Smooth muscle cell of the brain vasculature (primary cell): ENCODE results near the gene USP1.

Source experiments
- DNase-seq: peaks from one replicate; pipeline ENCODE4 v3.0.0-alpha.2; 2012; ENCODE audit warnings: low read depth, low spot score

Gene USP1

DNA sequence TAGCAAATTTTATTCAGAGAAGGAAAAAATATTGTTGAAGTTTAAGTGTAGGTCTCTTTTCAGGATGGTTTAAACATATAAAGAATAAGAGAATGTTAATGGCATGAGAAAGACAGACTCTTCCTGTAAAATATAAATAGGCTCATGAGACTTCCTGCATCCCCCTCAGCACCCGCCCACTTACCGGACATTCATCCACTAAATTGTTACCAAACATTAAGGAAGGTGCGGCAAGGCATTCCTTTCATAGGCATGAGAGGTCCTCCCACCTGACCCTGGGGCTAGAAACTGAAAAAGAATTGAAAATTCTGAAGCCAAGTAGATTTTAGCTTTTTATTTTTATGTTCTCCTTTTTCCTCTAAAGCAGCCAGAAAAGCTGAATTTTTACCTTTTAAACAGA lies 10.6 kb upstream of the USP1 start:
- DNase-seq: no peak

- no peak for DNase-seq
These were observed 10.1 kb upstream of the USP1 start for GRCh38 chr1:62426794-62427193.

DNA sequence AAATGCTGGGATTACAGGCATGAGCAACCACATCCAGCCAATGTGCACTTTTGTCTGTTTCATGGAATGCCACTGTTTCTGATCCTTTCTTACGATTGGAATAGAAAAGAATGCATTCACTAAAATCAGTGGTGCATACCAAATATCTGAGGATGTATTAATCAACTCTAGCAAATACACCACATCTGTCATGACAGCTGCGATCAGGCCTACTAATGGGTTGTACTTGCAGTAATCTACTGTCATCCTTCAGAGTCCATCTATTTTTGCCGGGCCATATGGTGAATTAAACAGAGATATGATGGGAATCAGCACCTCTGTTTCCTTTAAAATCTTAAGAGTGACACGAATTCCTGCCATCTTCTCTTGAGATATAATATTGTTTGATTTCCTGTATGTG lies 8.5 kb upstream of the USP1 start:
- no peak for DNase-seq

DNA sequence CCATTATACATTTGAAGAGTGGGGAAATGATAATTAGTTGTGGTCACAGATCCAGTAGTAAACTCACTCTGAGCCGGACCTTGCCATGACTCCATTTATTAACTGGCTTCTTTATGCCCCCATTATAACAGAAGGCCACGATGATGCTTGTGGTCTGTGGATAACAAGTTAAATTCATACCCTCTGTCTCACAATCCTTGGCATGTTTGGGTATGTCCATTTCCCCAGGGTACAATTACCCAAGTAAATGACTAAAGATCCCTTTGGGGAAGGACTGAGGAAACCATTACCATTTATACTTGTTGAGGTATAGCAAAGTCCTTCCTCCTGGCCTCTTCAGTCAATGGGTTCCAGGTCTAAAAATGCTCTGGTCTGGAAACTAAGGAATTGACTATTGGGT lies 7.3 kb upstream of the USP1 start:
- no peak for DNase-seq

DNA sequence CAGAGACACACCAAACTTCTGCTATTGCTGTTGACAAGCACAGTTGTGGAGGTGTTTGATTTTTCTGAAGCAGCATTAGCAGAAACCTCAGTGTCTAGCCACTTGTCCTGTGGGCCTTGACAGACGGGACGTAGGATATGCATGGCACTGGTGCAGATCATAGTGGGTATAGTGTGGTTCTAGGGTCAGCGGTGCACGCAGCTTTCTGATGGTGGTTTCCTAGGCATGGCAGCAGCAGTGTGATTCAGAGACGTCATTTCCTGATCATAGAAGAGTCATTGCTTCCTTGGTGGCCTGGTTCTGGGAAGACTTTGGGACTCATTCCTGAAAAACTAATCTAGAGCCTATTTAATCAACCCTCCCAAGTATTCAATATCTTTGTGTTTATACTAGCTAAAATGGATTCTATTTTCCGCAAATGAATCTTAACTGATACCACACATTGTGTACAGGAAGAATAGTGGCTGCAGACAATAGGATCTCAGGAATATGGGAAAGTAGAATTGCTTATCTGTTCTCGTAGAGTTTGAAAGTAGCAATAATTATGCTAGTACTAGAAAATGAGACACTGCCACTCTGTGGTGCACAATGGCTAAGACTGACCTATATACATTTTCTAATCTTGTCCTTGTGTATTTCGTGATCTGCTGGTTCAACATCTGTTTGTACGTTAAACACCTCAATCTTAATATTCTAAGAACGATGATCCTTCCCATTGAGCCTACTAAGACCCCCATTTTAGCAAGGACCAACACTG lies 2.8 kb upstream of the USP1 start:
- DNase-seq: no peak

- DNase-seq: no peak
These were observed 2.2 kb upstream of the USP1 start for GRCh38 chr1:62434618-62435001.

DNA sequence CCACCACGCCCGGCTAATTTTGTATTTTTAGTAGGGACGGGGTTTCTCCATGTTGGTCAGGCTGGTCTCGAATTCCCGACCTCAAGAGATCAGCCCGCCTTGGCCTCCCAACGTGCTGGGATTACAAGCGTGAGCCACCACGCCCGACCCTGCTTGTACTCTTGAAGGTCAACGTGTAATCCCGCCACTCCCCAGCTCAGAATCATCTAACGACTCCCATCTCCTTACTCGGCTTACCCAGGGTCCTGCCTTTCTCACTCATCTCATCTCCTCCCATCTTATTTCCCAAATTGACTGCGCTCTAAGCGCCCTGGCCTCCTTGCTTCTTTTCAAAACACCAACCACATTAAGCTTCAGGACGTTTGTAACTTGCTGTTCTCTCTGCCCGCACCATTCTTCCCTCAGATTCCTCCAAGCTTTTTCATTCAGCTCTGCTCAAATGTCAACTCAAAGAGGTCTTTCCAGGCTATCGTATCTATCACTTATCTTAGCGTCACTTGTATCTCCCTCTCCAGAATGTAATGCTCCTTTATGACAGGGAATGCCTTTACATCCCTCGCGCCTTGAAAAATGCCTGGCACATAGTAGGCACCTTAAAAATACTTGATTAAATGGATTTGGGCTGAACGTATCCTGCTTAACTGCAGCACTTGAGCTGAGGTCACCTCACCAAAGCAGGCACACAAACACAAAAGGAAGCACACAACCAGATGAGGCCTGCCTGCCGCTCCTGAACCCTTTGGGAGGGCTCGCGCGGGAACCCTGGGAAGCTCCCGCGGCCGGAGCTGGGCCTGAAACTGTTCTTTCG lies 1.4 kb upstream of the USP1 start:
- DNase-seq: peak; percentile 26

DNA sequence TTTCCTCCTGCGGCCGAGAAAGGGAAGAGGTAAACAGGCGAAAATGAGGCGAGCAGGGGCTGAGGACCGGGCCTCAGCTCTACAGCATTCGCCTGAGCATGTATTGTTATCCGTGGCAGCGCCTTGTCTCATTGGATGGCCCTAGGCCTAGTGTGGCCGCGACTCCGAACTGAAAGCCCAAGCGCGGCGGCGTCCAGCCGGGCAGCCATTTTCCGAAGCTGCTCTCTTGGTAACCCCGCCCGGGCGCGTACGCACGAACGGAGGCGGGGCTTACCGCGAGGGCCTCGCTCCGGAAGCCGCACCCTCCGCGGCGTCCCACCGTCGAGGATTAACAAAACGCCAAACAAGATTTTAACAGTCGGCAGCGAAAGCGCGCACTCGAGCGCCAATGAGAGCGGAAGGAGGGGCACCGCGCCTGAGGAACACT lies 797 bp upstream of the USP1 start:
- no peak for DNase-seq

DNA sequence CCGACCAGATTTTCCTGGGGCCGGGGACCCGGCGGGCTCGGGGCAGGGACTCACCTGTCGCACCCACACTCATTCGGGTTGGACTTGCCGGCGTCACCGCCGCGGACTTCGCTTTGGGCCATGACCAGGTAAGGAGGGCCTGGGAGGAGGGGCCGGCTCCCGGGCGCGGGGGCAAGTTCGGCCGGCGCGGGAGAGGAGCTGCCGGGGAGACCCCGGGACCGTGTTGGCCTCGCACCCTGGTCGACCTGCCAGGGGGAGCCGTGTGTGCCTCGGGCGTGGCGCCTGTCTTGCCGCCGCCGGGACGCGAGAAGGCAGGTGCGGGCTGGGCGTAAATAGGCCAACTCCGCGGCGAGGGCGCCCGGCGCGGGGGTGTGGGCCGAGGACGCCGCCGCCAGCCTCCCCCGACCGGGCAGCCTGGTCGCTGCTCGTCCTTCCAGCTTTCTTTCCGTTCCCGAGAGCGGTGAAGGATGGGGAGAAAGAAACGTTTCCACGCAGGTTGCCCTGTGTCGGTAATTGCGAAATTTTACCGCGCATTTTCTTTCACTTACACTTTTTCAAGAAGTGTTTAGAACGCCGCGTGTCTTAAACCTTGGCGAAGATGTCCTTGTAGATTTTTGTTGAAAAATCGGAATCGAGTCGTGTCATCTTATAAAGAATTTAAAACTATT lies 558 bp downstream of the USP1 start:
- no peak for DNase-seq

- DNase-seq: no peak
These were observed 1.3 kb downstream of the USP1 start for GRCh38 chr1:62438163-62438562.

DNA sequence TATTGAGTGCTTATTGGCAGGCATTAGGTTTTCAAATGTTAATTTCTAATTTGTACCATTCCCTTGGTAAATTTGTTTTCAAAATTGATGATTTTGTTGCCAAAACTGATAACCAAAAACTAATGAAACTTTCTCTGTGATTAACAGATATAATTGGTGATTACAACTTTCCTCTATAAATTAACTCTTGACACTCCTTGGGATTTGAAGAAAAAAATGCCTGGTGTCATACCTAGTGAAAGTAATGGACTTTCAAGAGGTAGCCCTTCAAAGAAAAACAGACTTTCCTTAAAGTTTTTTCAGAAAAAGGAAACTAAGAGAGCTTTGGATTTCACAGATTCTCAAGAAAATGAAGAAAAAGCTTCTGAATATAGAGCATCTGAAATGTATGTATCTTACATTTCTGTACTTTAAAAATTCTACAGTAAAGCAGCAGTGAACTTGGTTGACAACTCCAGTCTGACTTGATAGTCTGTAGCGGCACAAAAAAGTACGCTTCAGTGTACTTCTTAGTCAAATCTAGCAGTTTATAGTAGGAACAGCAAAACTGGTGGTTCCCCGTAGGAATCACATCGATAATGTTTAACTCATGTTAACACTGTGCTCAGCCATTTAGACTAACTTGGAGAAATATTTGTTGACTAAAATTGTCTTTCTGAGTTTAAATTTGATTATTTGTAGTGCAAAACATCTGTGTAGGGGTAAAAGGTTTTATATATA lies 3.0 kb downstream of the USP1 start:
- no peak for DNase-seq

DNA sequence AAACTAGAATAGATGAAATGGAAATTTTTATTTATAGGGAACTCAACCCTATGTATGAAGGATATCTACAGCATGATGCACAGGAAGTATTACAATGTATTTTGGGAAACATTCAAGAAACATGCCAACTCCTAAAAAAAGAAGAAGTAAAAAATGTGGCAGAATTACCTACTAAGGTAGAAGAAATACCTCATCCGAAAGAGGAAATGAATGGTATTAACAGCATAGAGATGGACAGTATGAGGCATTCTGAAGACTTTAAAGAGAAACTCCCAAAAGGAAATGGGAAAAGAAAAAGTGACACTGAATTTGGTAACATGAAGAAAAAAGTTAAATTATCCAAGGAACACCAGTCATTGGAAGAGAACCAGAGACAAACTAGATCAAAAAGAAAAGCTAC lies 7.9 kb downstream of the USP1 start:
- no peak for DNase-seq

GRCh38 chr1:62448221-62448933 lies 11.5 kb downstream of the USP1 start:
- DNase-seq: no peak

- DNase-seq: no peak
These were observed 13.5 kb downstream of the USP1 start for GRCh38 chr1:62450301-62450700.

GRCh38 chr1:62452951-62453350 lies 16.1 kb downstream of the USP1 start:
- DNase-seq: no peak

- no peak for DNase-seq
These were observed 21.1 kb downstream of the USP1 start for GRCh38 chr1:62457955-62458354.

GRCh38 chr1:62462370-62462769 lies 25.5 kb downstream of the USP1 start:
- no peak for DNase-seq

- no peak for DNase-seq
These were observed 30.2 kb downstream of the USP1 start for GRCh38 chr1:62467092-62467491.

GRCh38 chr1:62476525-62477219 lies 39.8 kb downstream of the USP1 start:
- no peak for DNase-seq

DNA sequence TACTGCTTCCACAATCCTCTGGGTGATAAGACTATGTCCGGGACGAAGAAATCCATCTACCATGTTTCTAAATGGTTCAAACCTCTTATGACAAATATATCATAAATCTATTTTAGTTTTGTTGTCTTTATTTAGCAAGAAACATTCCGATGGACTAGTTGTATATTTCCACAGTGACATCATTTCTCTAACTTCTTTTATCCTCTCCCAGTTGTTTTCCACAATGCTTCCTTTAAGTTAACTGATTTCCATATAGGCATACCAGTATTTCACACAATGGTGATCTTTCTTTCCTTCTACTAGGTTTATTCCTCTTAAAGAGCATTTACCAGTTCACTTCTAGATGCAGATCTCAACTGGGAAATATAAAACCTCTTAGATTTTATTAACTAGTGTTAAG lies 44.8 kb downstream of the USP1 start:
- no peak for DNase-seq
